H9 (cell line): ENCODE data around the gene MCF2L2. TPM values are rescaled to one million over a fixed set of nuclear protein-coding genes. Genes with fewer than 3 reads are reported as not detected.

Source experiments
- DNase-seq: peaks from one replicate; pipeline ENCODE4 v3.0.0-alpha.2; 2017
- H2AFZ ChIP-seq: one replicate; pipeline ENCODE4 v1.6.1; 2013; ENCODE audit warnings: mild to moderate bottlenecking, low read length, control low read depth, moderate library complexity
- H2AK5ac ChIP-seq: 2 replicates; pipeline ENCODE4 v1.6.1; 2013; ENCODE audit warnings: low read length, control low read depth, mixed read lengths; ENCODE audit not compliant: insufficient read length
- H2BK120ac ChIP-seq: one replicate; pipeline ENCODE4 v1.6.1; 2013; ENCODE audit warnings: low read depth, mild to moderate bottlenecking, low read length, control low read depth, inconsistent platforms; ENCODE audit not compliant: poor library complexity, severe bottlenecking
- H2BK12ac ChIP-seq: 2 replicates; pipeline ENCODE4 v1.6.1; 2013; ENCODE audit warnings: low read length, control low read depth, mixed read lengths, low read depth; ENCODE audit not compliant: insufficient read length
- H2BK15ac ChIP-seq: 2 replicates; pipeline ENCODE4 v1.6.1; 2013; ENCODE audit warnings: low read depth, low read length, control low read depth
- H2BK20ac ChIP-seq: one replicate; pipeline ENCODE4 v1.6.1; 2013; ENCODE audit warnings: low read depth, mild to moderate bottlenecking, low read length, control low read depth, inconsistent platforms; ENCODE audit not compliant: poor library complexity, severe bottlenecking
- H2BK5ac ChIP-seq: 2 replicates; pipeline ENCODE4 v1.6.1; 2013; ENCODE audit warnings: low read length, control low read depth, mixed read lengths; ENCODE audit not compliant: insufficient read length
- H3K14ac ChIP-seq: 2 replicates; pipeline ENCODE4 v1.6.1; 2013; ENCODE audit warnings: low read length, control low read depth; ENCODE audit not compliant: insufficient read depth
- H3K18ac ChIP-seq: 2 replicates; pipeline ENCODE4 v1.6.1; 2013; ENCODE audit warnings: low read depth, mild to moderate bottlenecking, mixed read lengths, low read length, control low read depth; ENCODE audit not compliant: insufficient read length
- H3K23ac ChIP-seq: 2 replicates; pipeline ENCODE4 v1.6.1; 2013; ENCODE audit warnings: low read length, control low read depth, mixed read lengths, low read depth; ENCODE audit not compliant: insufficient read length
- H3K23me2 ChIP-seq: 2 replicates; pipeline ENCODE4 v1.6.1; 2013; ENCODE audit warnings: low read depth, mild to moderate bottlenecking, mixed read lengths, low read length, control low read depth; ENCODE audit not compliant: insufficient read length, poor library complexity, severe bottlenecking
- H3K27ac ChIP-seq: 2 replicates; pipeline ENCODE4 v1.5.1; 2013; ENCODE audit warnings: low read length, control low read depth, mixed read lengths, low read depth; ENCODE audit not compliant: insufficient read length
- H3K27me3 ChIP-seq: 2 replicates; pipeline ENCODE4 v1.6.1; 2013; ENCODE audit warnings: low read length, control low read depth, inconsistent platforms; ENCODE audit not compliant: insufficient read depth
- H3K4ac ChIP-seq: 2 replicates; pipeline ENCODE4 v1.6.1; 2013; ENCODE audit warnings: low read depth, mild to moderate bottlenecking, control low read depth, inconsistent platforms, low read length, moderate library complexity
- H3K4me1 ChIP-seq: 2 replicates; pipeline ENCODE4 v1.6.1; 2013; ENCODE audit warnings: low read length, control low read depth, inconsistent platforms; ENCODE audit not compliant: insufficient read depth
- H3K4me2 ChIP-seq: 2 replicates; pipeline ENCODE4 v1.6.1; 2013; ENCODE audit warnings: low read length, control low read depth, mixed read lengths; ENCODE audit not compliant: insufficient read length, insufficient read depth
- H3K56ac ChIP-seq: 2 replicates; pipeline ENCODE4 v1.6.1; 2013; ENCODE audit warnings: low read depth, mild to moderate bottlenecking, mixed read lengths, low read length, control low read depth; ENCODE audit not compliant: insufficient read length
- H3K79me1 ChIP-seq: 2 replicates; pipeline ENCODE4 v1.6.1; 2013; ENCODE audit warnings: low read depth, mild to moderate bottlenecking, moderate library complexity, low read length, control low read depth, inconsistent platforms; ENCODE audit not compliant: insufficient read depth, poor library complexity, severe bottlenecking
- H3K79me2 ChIP-seq: 2 replicates; pipeline ENCODE4 v1.6.1; 2013; ENCODE audit warnings: low read length, control low read depth, inconsistent platforms; ENCODE audit not compliant: insufficient read depth
- H3K9ac ChIP-seq: 2 replicates; pipeline ENCODE4 v1.6.1; 2013; ENCODE audit warnings: low read length, control low read depth, mixed read lengths; ENCODE audit not compliant: insufficient read length; ENCODE audit errors: extremely low read depth
- H3K9me3 ChIP-seq: one replicate; pipeline ENCODE4 v1.6.1; 2013; ENCODE audit warnings: low read depth, low read length, inconsistent platforms; ENCODE audit not compliant: control insufficient read depth
- H3T11ph ChIP-seq: one replicate; pipeline ENCODE4 v1.6.1; 2013; ENCODE audit warnings: mild to moderate bottlenecking, low read length, control low read depth, inconsistent platforms
- H4K20me1 ChIP-seq: one replicate; pipeline ENCODE4 v1.6.1; 2013; ENCODE audit not compliant: control insufficient read depth, insufficient read length, insufficient read depth
- H4K5ac ChIP-seq: 2 replicates; pipeline ENCODE4 v1.6.1; 2013; ENCODE audit warnings: low read depth, mild to moderate bottlenecking, mixed read lengths, low read length, control low read depth; ENCODE audit not compliant: insufficient read length
- H4K8ac ChIP-seq: replicated peaks from 2 replicates; pipeline ENCODE4 v1.6.1; 2013; ENCODE audit warnings: low read length, control low read depth, mixed read lengths, low read depth; ENCODE audit not compliant: insufficient read length
- H4K91ac ChIP-seq: 2 replicates; pipeline ENCODE4 v1.6.1; 2013; ENCODE audit warnings: low read depth, mild to moderate bottlenecking, moderate library complexity, mixed read lengths, low read length, control low read depth; ENCODE audit not compliant: insufficient read length
- H3K27ac Mint-ChIP-seq, 3 experiments: 2 replicates in 2 of 3; 3 replicates in 1 of 3; pipeline ENCODE4 v1.8.0; 2020 to 2021; ENCODE audit warnings: mixed read lengths in 3 of 3, mild to moderate bottlenecking in 1 of 3, moderate library complexity in 1 of 3
- H3K27me3 Mint-ChIP-seq: 2 replicates; pipeline ENCODE4 v1.8.0; 2021; ENCODE audit warnings: low read depth, mild to moderate bottlenecking, moderate library complexity, mixed read lengths
- H3K36me3 Mint-ChIP-seq, 3 experiments: 2 replicates in 2 of 3; 3 replicates in 1 of 3; pipeline ENCODE4 v1.8.0; 2020 to 2021; ENCODE audit warnings: low read depth in 3 of 3, mixed read lengths in 3 of 3; ENCODE audit not compliant: insufficient read depth in 1 of 3
- H3K4me1 Mint-ChIP-seq, 2 experiments: 2 replicates each; pipeline ENCODE4 v1.8.0; 2020; ENCODE audit warnings: mixed read lengths in 2 of 2
- H3K4me3 Mint-ChIP-seq, 2 experiments: 2 replicates in 1 of 2; 3 replicates in 1 of 2; pipeline ENCODE4 v1.8.0; 2020 to 2021; ENCODE audit warnings: mild to moderate bottlenecking in 2 of 2, mixed read lengths in 2 of 2, moderate library complexity in 1 of 2
- H3K9me3 Mint-ChIP-seq, 2 experiments: 2 replicates in 1 of 2; 3 replicates in 1 of 2; pipeline ENCODE4 v1.8.0; 2020; ENCODE audit warnings: mild to moderate bottlenecking in 2 of 2, mixed read lengths in 2 of 2, moderate library complexity in 1 of 2
- WGBS: extraction: QIAGEN DNeasy Blood & Tissue Kit; methylation state at CpG from one replicate; pipeline ENCODE4 v1.1.7; 2013; ENCODE audit warnings: missing lambda C conversion rate, low lambda C conversion rate, mixed read lengths; ENCODE audit not compliant: insufficient read length; ENCODE audit errors: extremely low coverage; 5-methylcytosine and 5-hydroxymethylcytosine counted together
- total RNA-seq: library from RNA; stranded (reverse); gene quantifications from 2 replicates; pipeline ENCODE4 v1.2.1, GENCODE V29; 2021
- TF ChIP-seq, protein P1 (sequence below): fragments of 200-600 bp; sonication (generic); conservative IDR thresholded peaks from 3 replicates; pipeline ENCODE4 v1.8.0; 2021; ENCODE audit warnings: antibody characterized with exemption, mild to moderate bottlenecking

The MCF2L2 gene
- total RNA-seq, 1 experiment from 2014 or later: 6.4 TPM

- Histone ChIP-seq H3K4me1 (no peaks in the 10 kb centered on the region), H3K56ac (no peak overlapping the region), H3K9ac (no peak overlapping the region), H2AFZ (no peak overlapping the region), H3K4ac (no peak overlapping the region), H3K14ac (no peak overlapping the region), H3K27me3 (no peaks in the 10 kb centered on the region), H3K23ac (no peak overlapping the region), H3K79me1 (no peaks in the 10 kb centered on the region), H3K23me2 (no peaks in the 10 kb centered on the region), H2BK15ac (no peak overlapping the region), H2BK20ac (no peak overlapping the region), H4K91ac (no peak overlapping the region), H2AK5ac (no peak overlapping the region), H3K4me2 (no peak overlapping the region), H3K9me3 (no peaks in the 10 kb centered on the region), H3K18ac (no peak overlapping the region), H3K79me2 (no peaks in the 10 kb centered on the region), H4K20me1 (no peaks in the 10 kb centered on the region), H2BK5ac (no peak overlapping the region), H4K8ac (no peak overlapping the region), H2BK120ac (no peak overlapping the region), H3T11ph (no peak overlapping the region), H2BK12ac (no peak overlapping the region), H4K5ac (no peak overlapping the region), H3K27ac (no peak overlapping the region)
- no peak overlapping the region for H3K4me3 Mint-ChIP-seq
- H3K4me1 Mint-ChIP-seq: peaks cover 6 to 10% of the 10 kb centered on the region in 2 experiments; a peak in 3 of 4 replicates
- no peaks in the 10 kb centered on the region for H3K27me3 Mint-ChIP-seq
- no peak overlapping the region for H3K27ac Mint-ChIP-seq
- no CpG with 5 or more reads among the region's 6 CpGs for WGBS
- H3K36me3 Mint-ChIP-seq: no peaks in the 10 kb centered on the region; a peak in 2 of 7 replicates
- H3K9me3 Mint-ChIP-seq: no peaks in the 10 kb centered on the region
- DNase-seq: no peak
- TF ChIP-seq, protein P1, sequence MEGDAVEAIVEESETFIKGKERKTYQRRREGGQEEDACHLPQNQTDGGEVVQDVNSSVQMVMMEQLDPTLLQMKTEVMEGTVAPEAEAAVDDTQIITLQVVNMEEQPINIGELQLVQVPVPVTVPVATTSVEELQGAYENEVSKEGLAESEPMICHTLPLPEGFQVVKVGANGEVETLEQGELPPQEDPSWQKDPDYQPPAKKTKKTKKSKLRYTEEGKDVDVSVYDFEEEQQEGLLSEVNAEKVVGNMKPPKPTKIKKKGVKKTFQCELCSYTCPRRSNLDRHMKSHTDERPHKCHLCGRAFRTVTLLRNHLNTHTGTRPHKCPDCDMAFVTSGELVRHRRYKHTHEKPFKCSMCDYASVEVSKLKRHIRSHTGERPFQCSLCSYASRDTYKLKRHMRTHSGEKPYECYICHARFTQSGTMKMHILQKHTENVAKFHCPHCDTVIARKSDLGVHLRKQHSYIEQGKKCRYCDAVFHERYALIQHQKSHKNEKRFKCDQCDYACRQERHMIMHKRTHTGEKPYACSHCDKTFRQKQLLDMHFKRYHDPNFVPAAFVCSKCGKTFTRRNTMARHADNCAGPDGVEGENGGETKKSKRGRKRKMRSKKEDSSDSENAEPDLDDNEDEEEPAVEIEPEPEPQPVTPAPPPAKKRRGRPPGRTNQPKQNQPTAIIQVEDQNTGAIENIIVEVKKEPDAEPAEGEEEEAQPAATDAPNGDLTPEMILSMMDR: no peak
Measured at GRCh38 chr3:183375337-183375736, 53.1 kb downstream of the MCF2L2 start.
